NCI-H128 (cell line): ENCODE results near the gene MIR17HG.
A peak's percentile ranks its signal among the peaks of the same experiment; 100 is the strongest.
"Not testable (repeated sequence)": the region's sequence is repeated elsewhere in the genome, so short reads cannot be mapped to it uniquely, and the experiment has no call there.

ENCODE experiments used
- DNase-seq: peaks from one replicate; lab custom pipeline; 2025; ENCODE audit not compliant: unreplicated experiment; lab: John Stamatoyannopoulos, UW

Gene MIR17HG

DNA sequence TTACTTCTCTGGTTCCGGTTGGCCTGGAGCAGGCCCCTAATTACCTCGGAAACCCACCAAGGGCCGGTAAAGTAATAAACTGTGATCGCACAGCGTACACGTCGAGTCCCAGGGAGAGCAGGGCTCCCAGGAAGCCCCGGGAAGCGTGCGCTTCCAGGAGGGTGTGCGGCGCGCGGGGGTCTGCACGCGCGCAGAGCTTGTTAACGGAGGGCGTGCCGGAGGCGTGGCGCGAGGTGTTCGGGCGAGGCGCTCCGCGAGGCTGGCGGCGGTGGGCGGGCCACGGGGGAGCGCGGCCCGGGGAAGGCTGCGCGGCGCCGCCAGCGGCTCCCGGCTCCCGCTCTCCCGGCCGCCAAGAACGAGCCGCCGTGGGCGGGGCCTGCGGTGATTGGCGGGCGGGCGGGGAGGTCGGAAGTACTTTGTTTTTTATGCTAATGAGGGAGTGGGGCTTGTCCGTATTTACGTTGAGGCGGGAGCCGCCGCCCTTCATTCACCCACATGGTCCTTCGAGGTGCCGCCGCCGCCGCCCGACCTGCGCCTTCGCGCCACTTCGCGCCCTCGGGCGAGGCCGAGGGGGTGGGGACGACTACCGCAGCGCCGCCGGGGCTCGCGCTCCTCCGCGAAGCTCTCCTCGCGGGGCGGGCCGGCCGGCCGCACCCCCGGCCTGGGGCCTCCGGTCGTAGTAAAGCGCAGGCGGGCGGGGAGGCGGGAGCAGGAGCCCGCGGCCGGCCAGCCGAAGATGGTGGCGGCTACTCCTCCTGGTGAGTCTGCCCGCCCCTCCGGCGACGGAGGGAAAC is at the start of gene MIR17HG:
MIR17HG (plus strand) TSS at position 486 of the 794 bp plus-strand sequence.
- DNase-seq = peak; percentile 80

DNA sequence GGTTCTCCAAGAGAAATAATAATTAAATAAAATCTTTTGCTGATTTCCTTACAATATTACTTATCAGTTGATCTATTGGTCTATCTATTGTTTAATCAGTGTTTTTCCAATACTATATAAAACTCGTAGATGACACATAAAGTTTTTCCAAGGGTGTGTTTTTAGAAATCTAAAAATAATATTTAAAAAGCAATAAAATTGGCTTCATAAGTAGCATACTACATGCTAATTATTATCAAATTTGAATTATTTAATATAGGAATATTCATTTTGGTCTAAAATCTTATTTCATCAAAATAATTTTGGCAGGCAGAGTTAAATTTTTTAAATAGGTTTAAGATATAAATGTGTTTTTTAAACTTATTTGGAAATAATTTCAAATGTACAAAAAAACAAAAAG is 49.4 kb upstream of the MIR17HG start:
- DNase-seq = no peak

DNA sequence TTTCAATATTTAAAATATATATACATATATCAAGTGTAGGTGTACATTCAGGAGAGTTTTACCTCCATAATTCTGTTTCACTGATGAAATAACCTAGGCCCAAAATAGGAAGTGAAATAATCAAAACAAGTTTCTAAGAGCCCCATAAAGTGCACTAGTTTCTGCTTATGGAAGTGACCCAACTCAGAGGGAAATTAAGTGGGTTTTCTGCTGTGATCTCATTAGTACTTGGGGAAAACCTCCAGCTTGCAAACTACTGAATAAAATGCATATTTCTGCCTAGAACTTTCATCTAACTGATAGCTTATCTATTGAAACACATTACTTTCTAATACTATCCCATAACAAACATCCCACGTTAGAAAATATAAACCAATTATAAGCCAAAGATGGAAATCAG is 45.4 kb upstream of the MIR17HG start:
- DNase-seq = no peak

DNA sequence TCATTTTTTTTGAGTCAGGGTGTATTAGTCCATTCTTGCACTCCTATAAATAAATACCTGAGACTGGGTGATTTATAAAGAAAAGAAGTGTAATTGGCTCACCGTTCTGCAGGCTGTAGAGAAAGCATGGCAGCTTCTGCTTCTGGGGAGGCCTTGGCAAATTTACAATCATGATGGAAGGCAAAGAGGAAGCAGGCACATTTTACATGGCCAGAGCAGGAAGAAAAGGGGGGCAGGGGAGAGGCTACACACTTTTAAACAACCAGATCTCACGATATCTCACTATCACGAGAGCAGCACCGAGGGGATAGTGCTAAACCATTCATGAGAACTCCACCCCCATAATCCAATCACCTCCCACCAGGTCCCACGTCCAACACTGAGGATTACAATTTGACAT is 44.5 kb upstream of the MIR17HG start:
- DNase-seq = no peak

DNA sequence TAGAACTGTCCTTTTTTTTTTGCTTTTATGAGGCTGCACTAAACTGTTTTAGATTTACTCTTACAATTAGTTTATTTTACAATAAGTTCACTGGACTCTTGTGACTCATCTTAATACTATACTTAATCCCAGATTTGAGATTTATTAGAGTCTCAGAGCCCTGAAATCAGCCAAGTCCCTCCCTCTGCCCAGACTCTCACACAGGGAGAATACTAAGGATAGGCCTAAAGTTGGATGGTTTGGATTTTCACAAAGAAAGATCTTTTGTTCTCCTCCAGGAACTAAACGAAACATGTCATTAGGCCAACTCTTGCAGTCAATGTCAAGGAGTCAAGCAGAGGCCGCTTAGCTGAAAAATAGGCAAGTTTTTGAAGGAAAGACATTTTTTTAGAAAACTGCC is 42.7 kb upstream of the MIR17HG start:
- DNase-seq = no peak

DNA sequence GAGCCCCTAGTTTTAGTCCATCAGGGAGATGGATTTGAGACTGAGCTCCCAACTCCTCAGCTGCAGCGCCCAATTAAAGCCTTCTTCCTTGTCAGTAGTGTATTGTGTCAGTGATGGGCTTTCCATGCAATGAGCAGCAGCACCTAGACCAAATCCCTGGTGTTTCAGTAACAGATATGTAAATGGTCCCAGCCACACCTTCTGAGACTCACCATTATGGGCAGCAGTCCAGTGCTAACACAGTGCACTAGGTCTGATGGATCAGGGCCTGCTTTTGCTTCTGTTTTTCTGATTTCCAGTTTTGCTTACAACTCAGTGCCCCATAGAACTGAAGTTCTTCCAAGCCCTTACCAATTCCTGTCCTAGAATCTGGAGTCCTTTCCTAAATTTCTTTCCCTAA is 41.8 kb upstream of the MIR17HG start:
- DNase-seq = no peak

DNA sequence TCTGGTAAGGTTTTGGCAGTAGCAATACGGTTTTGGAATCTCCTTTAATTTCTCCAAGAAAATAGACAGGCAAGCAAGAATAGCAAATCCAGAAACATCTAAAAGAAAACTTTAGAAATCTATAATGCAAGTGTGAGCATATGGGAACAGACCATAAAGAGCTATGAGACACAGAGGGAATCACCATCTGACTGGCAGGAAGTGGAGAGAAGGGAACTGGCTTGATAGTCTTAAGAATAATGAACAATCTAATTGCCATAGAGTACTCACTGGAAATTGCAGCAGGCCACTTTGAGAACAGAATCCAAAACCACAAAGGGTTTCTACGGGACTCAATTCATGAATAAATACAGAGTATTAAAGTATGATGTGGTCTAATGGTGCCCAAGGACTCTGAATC is 39.6 kb upstream of the MIR17HG start:
- no peak for DNase-seq

DNA sequence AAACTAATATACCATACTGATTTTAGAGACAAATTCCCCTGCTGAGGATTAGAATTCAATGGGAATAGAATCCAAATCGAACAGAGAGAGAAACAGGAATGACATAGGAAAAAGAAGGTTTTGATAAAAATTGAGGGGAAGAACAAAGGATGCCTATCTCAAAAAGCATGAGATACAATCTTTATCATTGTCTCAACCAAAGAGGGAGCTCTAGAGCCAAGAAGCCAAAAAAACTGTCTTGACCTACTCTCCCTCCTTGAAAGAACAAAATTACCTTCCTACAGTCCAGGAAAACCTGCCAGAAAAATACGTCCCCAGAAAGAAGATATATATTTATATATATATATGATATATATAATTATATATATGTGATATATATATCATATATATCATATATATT is 39.2 kb upstream of the MIR17HG start:
- no peak for DNase-seq

DNA sequence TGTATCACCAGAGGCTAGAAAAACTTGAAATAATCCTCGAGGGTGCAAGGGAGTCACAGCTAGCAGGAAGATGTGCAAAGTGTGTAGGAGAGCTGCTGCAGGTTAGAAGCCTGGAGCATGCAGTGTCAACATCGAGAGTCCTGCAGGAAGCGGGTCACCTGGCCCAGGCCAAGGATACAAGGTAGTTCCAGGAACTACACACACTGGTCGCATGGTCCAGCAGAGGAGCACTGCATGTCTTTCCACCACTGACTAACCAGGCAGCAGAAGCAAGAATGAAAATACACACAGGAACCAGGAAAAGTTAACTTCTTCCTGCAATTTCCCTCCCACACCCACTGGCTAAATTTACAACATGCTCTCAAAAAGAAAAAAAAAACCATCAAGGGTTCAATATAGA is 36.0 kb upstream of the MIR17HG start:
- no peak for DNase-seq

DNA sequence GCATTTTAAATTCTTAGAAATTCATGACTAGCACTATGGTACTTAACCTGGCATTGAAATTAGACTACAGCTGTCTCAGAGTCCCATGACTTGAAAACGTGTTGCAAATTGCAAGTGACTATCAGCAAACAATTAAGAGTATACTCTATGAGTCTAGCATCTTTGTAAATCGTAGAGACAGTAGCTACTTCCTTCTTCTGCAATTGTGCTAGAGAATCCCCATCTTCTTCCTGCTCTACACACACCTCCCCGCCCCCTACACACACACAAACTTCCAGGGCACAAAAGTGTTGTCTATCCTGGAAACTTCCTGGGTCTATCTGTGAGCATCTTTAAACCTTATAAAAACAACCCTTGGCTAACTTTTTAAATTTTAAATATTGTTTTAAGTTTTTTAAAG is 35.2 kb upstream of the MIR17HG start:
- no peak for DNase-seq

DNA sequence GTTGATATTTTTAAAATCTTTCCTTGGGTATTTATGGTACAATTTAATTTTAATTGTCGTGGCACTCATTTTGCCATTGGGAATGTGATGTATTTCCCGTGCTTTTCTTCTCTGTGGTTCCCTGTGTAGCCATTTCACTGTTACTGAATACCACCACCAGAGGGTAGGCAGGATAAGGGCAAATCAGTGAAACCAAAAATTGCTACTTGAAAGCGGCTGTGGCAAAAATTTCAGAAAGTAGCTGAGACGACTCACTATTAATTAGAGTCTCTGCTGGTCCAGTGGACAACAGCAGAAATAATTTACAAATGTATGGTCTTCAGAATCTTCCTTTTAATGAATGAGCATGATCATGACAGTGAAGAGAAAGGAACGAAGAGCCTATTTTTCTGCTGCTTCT is 34.4 kb upstream of the MIR17HG start:
- DNase-seq = no peak

DNA sequence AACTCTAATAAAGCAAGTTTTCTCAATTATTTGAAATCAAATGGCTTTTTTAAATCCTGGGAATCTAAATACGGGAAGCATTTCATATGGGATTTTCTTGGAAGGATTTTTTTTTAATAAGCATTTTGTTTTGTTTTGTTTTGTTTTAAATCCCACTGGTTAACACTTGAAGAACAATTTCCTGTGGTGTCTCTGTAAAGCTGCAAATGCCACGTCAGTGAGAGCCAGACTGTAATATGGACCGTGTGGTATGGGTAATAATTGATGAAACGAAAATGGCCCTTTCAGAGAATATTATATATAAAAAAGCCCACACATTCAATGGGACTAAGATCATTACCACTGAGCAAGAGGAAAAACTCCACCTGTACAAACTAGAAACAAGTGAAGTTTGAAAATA is 33.9 kb upstream of the MIR17HG start:
- DNase-seq = no peak

DNA sequence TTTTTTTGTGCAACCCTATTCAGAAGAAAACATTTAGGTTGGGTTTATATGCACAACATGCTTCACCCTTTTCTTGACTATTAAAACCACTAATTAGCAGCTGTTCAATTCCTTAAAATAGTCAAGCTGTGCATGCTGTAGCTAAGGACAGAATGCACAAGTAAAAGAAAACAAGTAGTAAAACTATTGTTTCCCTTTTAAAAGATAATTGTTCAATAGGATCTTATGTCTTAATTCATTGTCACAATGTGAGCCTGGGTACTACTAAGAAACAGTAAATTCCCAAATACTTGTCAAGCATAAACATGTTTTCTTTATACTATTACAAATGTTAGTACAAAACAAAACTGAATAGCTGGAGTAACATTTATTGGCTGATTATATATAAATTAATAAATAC is 32.6 kb upstream of the MIR17HG start:
- no peak for DNase-seq

DNA sequence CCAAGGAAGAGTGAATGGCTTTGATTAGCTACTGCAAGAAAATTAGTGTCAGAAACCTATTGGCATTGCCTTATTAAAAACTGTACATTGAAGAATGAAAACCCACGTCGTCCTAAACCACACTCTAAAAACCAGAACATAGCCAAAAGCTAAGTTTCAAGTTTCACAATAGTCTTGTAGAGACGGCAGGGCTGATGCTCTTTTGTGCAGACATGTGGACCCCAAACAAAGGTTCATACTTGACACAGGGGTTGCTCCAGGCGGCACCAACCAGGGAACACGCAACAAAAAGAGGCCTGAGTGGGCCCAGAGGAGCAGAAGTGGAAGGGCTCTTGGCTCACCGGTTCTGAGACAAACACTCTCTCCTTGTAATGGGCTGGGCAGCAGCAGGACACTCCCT is 28.6 kb upstream of the MIR17HG start:
- DNase-seq = no peak

DNA sequence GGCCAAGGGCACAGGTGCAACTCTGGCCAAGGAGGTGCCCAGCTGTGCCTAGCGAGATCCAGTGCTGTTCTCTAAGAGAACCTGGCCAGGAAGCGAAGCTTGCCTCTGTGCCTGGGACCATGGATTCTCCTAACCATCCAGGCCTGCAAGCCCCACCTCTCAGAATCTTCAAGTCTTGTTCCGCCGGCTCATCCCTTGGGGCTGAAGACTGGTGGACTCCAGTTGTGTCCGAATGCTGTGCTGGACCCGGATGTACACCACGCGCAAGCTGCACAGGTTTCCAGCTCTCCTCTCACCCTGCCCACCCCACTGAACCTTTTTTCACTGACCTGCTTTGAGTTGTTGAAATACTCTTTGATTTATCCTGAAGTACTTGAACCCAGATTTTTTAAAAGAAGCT is 27.5 kb upstream of the MIR17HG start:
- DNase-seq = no peak

DNA sequence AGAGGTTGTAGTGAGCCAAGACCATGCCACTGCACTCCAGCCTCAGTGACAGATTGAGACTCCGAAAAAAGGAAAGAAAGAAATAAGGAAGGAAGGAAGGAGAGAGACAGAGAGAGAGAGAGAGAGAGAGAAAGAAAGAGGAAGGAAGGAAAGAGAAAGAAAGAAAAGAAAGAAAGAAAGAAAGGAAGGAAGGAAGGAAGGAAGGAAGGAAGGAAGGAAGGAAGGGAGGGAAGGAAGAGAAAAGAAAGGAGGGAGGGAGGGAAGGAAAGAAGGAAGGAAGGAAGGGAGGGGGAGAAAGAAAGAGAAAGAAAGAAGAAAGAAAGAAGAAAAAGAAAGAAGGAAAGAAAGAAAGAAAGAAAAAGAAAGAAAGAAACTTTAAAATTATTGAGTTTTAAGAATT is 26.5 kb upstream of the MIR17HG start:
- not testable (repeated sequence) for DNase-seq

DNA sequence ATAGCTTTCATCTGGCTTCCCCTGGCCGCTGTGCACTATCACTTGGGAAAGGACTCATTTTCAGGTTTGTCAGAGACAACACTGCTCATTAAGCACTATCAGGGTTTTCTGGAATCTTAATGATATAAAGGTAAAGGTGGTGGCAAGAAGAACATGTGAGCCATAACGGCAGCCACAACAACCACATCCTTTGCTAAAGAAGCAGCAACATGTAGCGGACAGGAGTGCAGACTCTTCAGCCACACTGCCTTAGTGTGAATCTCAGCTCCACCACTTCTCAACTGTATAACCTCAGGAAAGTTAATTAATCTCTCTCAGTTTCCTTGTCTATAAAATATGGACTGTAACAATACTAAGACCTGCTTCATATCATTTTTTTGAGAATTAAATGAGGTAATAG is 24.1 kb upstream of the MIR17HG start:
- no peak for DNase-seq

DNA sequence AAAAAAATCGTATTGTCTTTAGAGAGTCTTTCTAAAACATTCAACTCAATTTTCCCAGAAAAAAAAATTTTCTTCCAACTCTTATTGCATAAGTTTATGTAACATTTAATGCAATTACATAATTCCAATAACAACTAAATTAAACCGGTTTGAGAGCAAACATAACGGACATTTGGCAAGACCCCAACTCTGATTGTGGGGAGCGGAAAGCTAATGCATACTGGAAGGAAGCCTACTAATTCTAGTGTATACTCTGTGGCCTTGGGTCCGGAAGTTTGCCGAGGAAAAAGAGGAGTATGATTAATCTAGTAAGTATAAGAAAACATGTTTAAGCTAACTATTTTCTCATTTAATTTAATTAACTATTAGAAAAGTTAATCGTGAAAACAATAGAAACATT is 21.3 kb upstream of the MIR17HG start:
- DNase-seq = no peak

DNA sequence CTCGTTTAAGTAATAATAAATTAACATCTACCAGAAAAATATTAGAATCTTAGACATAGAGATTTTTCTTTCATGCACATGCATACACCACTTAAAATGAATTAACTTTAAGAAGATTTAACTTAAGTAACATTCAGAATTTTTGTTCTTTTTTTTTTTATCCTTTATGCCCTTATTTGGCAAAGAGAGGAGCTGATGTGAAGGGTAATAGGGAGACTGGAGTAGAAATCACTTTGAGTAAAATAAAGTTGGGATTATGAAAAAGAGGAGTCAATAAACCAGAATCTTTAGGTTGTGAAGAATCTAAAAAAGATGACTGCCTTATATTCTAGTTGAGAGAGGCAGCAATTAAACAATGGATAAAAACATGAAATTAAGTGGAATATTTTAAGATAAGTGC is 18.8 kb upstream of the MIR17HG start:
- DNase-seq = no peak

DNA sequence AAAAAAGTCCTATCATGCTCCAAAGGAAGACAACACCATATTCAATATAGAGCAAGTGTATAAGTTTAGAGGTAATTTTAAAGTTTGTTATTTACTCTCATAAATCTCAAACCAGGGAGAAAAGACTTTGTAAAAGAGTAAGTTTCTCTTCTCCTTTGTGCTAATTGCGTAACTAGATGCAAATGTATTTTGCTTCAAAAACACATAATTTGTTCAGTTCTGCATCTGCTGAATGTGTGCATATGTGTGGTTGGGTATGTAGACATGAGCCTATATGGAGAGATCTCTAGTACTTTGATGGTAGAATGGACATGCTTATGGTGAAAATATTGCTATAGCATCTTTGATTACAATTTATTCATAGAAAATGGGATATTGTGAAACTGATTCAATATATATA is 17.8 kb upstream of the MIR17HG start:
- no peak for DNase-seq

DNA sequence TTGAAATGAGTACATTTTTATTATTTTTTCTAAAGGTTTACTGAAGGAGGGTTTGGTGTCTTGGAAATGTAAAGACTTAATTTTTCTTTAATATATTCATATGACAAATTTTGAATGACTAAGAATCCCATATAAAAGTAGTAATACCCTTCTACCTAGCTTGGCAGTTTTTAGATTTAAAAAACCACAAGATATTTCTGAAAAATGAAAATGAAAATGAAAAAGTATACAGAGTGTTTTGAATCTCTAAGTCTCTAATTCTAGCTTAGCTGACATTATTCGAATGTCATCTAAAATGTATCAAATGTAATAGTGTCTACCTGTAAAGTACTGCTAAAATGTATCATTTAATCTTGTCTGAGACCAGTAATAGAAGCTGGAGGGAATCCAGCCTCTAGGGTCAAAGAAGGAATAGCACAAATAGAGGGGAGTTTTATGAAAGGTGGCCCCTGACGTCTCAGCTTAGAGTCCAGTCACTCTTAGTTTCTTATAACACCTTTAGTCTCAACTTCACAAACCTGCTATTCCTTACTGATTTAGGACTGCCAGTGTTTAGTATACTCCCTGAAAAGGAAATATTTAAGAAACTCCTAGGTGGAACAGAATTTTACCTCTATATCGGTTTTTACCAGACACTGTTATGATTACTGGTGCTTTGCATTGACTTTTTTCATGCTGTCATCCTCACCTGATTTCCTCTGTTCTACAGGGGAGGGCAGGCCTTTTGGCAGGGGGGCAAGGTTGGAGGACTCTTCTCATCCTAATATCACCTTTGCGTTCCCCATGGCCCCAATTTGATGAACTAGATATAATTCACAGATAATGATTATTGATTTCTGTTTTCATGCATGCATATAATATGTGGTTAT is 16.2 kb upstream of the MIR17HG start:
- no peak for DNase-seq

DNA sequence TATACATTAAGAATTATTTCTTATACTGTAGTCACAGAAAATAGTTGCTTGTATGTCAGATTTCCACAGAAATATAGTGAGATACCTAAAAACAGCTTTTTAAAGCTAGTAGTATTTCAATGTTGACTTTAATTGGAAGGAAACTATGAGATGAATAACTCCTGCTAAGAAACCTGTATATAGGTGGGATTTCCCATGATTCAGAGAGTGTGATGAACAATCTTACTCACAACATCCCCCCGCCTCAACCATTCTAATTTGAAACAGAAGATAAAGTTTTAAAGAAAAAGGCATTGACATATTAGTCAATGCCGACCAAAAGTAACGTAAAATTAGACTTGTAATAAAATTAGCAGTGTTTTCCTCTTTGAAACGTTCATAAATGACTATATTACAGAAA is 1.4 kb upstream of the MIR17HG start:
- no peak for DNase-seq

DNA sequence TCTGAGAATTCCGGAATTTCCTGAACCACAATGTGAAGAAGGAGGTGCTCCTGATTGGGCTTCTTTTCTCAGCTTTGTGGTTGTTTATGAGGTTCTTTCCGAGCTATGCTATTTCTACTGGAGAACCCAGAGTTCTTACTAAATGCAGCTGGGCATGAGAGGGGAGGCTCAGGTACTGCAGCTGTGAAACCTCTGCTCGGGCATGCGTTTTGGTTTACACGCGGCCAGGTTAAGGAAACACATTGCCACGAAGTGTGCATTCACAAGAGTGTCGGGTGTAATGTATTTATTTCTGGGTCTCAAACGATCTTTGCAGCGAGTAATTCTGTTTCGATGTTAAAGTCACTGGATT is 661 bp upstream of the MIR17HG start:
- DNase-seq = no peak
